Neural progenitor cell (in vitro differentiated cells): ENCODE measurements around the gene OTOP3.

ENCODE experiments used
- CTCF ChIP-seq: fragments of 200-600 bp; sonication (generic); IDR thresholded peaks from 2 replicates; pipeline ENCODE4 v1.5.1; 2017; ENCODE audit warnings: antibody characterized with exemption, mild to moderate bottlenecking
- EZH2phosphoT487 ChIP-seq: fragments of 200-600 bp; sonication (generic); IDR thresholded peaks from 2 replicates; pipeline ENCODE4 v1.6.1; 2017; ENCODE audit warnings: antibody characterized with exemption

GRCh38 chr17:74951680-74952421, 16.2 kb downstream of the OTOP3 start:
- TF ChIP-seq CTCF (no peak), EZH2phosphoT487 (no peak)
